Activated CD8-positive, alpha-beta T cell treated with anti-CD3 and anti-CD28 coated beads, Interleukin-2, amount 10 ng/mL, durations not matched to agents 7 days and 5 days (primary cell): ENCODE measurements around the gene TSTD2. TPM values are rescaled to one million over a fixed set of nuclear protein-coding genes. Genes with fewer than 3 reads are reported as not detected.
"Not testable (repeated sequence)": the region's sequence is repeated elsewhere in the genome, so short reads cannot be mapped to it uniquely, and the experiment has no call there.

Source experiments
- ATAC-seq: fragments of 150-1000 bp; cut with Tn5 transposase; one replicate; pipeline ENCODE4 v1.10.0; 2021; ENCODE audit warnings: moderate library complexity
- CTCF ChIA-PET: fragments of 350-600 bp; sonication (Branson Sonifier 250); formaldehyde crosslinking; loops from one replicate; lab custom pipeline; 2021; ENCODE audit warnings: antibody characterized with exemption; lab: Charles Lee
- POLR2A ChIA-PET: fragments of 350-600 bp; sonication (Branson Sonifier 250); formaldehyde crosslinking; loops from one replicate; lab custom pipeline; 2021; ENCODE audit warnings: antibody characterized with exemption; lab: Charles Lee
- DNase-seq: peaks from one replicate; pipeline ENCODE4 v3.0.0-alpha.2; 2020
- H3K27ac Mint-ChIP-seq: one replicate; pipeline ENCODE4 v1.8.0; 2021; ENCODE audit warnings: mild to moderate bottlenecking, mixed read lengths
- H3K27me3 Mint-ChIP-seq: one replicate; pipeline ENCODE4 v1.8.0; 2021; ENCODE audit warnings: low read depth, mixed read lengths
- H3K36me3 Mint-ChIP-seq: one replicate; pipeline ENCODE4 v1.8.0; 2021; ENCODE audit warnings: low read depth, mixed read lengths
- H3K4me1 Mint-ChIP-seq: one replicate; pipeline ENCODE4 v1.8.0; 2021; ENCODE audit warnings: low read depth, mixed read lengths
- H3K4me3 Mint-ChIP-seq: one replicate; pipeline ENCODE4 v1.8.0; 2021; ENCODE audit warnings: mild to moderate bottlenecking, mixed read lengths
- H3K9me3 Mint-ChIP-seq: one replicate; pipeline ENCODE4 v1.8.0; 2022; ENCODE audit warnings: mixed read lengths; ENCODE audit not compliant: insufficient read depth
- total RNA-seq, 2 experiments: library from RNA; stranded (reverse); gene quantifications; one replicate each; pipeline ENCODE4 v1.2.3, GENCODE V29; 2021

Gene TSTD2
- total RNA-seq, 2 experiments from 2014 or later = 13.0 to 15.6 TPM

- ATAC-seq = no peak
- Mint-ChIP-seq H3K9me3 (no peaks in the 10 kb centered on the region), H3K36me3 (peaks cover 10% of the 10 kb centered on the region), H3K4me3 (no peak overlapping the region), H3K27me3 (no peaks in the 10 kb centered on the region), H3K4me1 (peaks cover 12% of the 10 kb centered on the region), H3K27ac (no peak overlapping the region)
- ChIA-PET CTCF (interaction anchor here (1.5 to 4.8 kb wide), 3 partner anchors 9 to 32 kb away, joined by 3 to 27 read pairs (median 4); no protein-coding TSS in a partner anchor), POLR2A (no interaction called here)
- DNase-seq = no peak
Measured at GRCh38 chr9:97630591-97630990, 2.6 kb downstream of the TSTD2 start.

GRCh38 chr9:97629156-97629555 lies 4.0 kb downstream of the TSTD2 start:
- DNase-seq = no peak
- H3K4me1 Mint-ChIP-seq = peaks cover 2% of the 10 kb centered on the region
- H3K9me3 Mint-ChIP-seq = no peaks in the 10 kb centered on the region
- no peak for ATAC-seq
- ChIA-PET POLR2A (interaction anchor here (0.6 kb wide), 1 partner anchor 60 kb away, joined by 3 read pairs; no protein-coding TSS in a partner anchor), CTCF (interaction anchor here (1.0 to 4.8 kb wide), 5 partner anchors 11 to 242 kb away, joined by 3 to 27 read pairs (median 4); partner anchors contain the start of gene TDRD7)
- no peak overlapping the region for H3K27ac Mint-ChIP-seq
- no peaks in the 10 kb centered on the region for H3K27me3 Mint-ChIP-seq
- H3K36me3 Mint-ChIP-seq = peaks cover 9% of the 10 kb centered on the region
- no peak overlapping the region for H3K4me3 Mint-ChIP-seq

DNA sequence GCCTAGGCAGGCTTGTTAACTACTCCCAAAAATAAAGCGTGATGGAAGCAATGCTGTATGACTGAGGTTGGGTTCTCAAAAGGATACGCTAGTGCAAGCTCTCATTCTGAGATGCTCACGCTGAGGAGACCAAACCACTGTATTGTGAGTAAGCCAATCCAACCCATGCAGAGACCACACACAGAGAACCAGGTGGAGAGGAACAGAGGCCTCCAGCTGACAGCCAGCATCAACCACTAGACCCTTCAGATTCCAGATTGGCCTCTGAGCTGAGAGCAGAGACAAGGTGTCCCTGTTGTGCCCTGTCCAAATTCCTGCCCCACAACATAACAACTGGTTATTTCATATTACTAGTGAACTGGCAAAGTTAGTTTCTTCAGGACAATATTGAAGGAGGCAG lies 4.5 kb downstream of the TSTD2 start:
- H3K27ac Mint-ChIP-seq = no peak overlapping the region
- POLR2A ChIA-PET = interaction anchor here (0.6 kb wide), 1 partner anchor 60 kb away, joined by 3 read pairs; no protein-coding TSS in a partner anchor

GRCh38 chr9:97627624-97628023 lies 5.5 kb downstream of the TSTD2 start:
- Mint-ChIP-seq H3K9me3 (no peaks in the 10 kb centered on the region), H3K27ac (no peak overlapping the region), H3K27me3 (no peaks in the 10 kb centered on the region), H3K4me1 (peaks cover 2% of the 10 kb centered on the region), H3K36me3 (peaks cover 16% of the 10 kb centered on the region), H3K4me3 (no peak overlapping the region)
- CTCF ChIA-PET = interaction anchor here (1.0 to 4.8 kb wide), 3 partner anchors 12 to 159 kb away, joined by 3 to 27 read pairs (median 5); no protein-coding TSS in a partner anchor
- DNase-seq = no peak
- POLR2A ChIA-PET = no interaction called here
- no peak for ATAC-seq

More for the DNA sequence above, 4.5 kb downstream of the TSTD2 start:
- CTCF ChIA-PET = interaction anchor here (1.0 to 4.8 kb wide), 5 partner anchors 13 to 242 kb away, joined by 4 to 27 read pairs (median 5); partner anchors contain the start of gene TDRD7
- no peak overlapping the region for H3K4me3 Mint-ChIP-seq
- H3K9me3 Mint-ChIP-seq = no peaks in the 10 kb centered on the region
- no peaks in the 10 kb centered on the region for H3K27me3 Mint-ChIP-seq
- H3K4me1 Mint-ChIP-seq = peaks cover 2% of the 10 kb centered on the region
- DNase-seq = no peak
- no peak for ATAC-seq
- H3K36me3 Mint-ChIP-seq = peaks cover 9% of the 10 kb centered on the region

DNA sequence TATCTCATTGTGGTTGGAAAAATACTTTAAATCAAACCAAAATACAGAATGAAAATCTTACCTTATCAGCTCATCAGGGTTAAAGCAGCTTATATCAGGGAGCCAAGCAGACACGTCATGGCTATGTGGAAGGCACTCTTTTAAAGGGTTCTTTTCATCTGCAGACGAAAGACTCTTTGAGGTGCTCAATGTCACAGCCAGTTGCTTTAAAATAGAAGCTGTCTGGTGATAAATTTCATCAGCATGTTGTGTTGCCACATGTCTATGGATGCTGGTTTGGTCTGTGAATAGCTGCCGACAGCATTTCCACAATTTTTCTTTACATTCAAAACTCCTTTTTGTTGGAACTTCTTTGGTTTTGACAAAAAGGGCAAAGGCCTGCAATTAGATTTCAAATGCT lies 7.5 kb downstream of the TSTD2 start:
- H3K27me3 Mint-ChIP-seq = no peaks in the 10 kb centered on the region
- H3K9me3 Mint-ChIP-seq = no peaks in the 10 kb centered on the region
- H3K4me1 Mint-ChIP-seq = peaks cover 2% of the 10 kb centered on the region
- no peak overlapping the region for H3K4me3 Mint-ChIP-seq
- POLR2A ChIA-PET = no interaction called here
- ATAC-seq (no peak), DNase-seq (no peak)
- peaks cover 30% of the 10 kb centered on the region for H3K36me3 Mint-ChIP-seq
- CTCF ChIA-PET = interaction anchor here (1.0 to 3.0 kb wide), 4 partner anchors 10 to 157 kb away, joined by 3 to 19 read pairs (median 4); no protein-coding TSS in a partner anchor
- no peak overlapping the region for H3K27ac Mint-ChIP-seq

- CTCF ChIA-PET = interaction anchor here (0.8 to 3.0 kb wide), 2 partner anchors 8 to 9 kb away, joined by 3 to 19 read pairs; partner anchors contain the start of genes NCBP1 and TSTD2
- no peak for DNase-seq
- H3K27me3 Mint-ChIP-seq = no peaks in the 10 kb centered on the region
- no peak overlapping the region for H3K27ac Mint-ChIP-seq
- ATAC-seq = no peak
- peaks cover 38% of the 10 kb centered on the region for H3K36me3 Mint-ChIP-seq
- no peak overlapping the region for H3K4me3 Mint-ChIP-seq
- POLR2A ChIA-PET = interaction anchor here (1.6 kb wide), 1 partner anchor 9 kb away, joined by 5 read pairs; the partner anchor contains the start of genes NCBP1 and TSTD2
- H3K9me3 Mint-ChIP-seq = no peaks in the 10 kb centered on the region
- H3K4me1 Mint-ChIP-seq = peaks cover 2% of the 10 kb centered on the region
Measured at GRCh38 chr9:97623946-97624345, 9.2 kb downstream of the TSTD2 start.

DNA sequence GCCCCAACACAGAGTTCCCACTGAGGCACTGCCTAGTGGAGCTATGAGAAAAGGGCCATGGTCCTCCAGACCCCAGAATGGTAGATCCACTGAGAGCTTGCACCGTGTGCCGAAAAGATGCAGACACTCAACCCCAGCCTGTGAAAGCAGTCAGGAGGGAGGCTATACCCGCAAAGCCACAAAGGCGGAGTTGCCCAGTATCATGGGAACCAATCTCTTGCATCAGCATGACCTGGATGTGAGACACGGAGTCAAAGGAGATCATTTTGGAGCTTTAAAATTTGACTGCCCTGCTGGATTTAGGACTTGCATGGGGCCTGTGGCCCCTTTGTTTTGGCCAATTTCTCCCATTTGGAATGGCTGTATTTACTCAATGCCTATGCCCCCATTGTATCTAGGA lies 10.7 kb downstream of the TSTD2 start:
- CTCF ChIA-PET = interaction anchor here (1.3 kb wide), 1 partner anchor 10 kb away, joined by 3 read pairs; no protein-coding TSS in a partner anchor

GRCh38 chr9:97620063-97620462 lies 13.1 kb downstream of the TSTD2 start:
- H3K27me3 Mint-ChIP-seq, CTCF ChIA-PET, H3K9me3 Mint-ChIP-seq, H3K4me3 Mint-ChIP-seq, ATAC-seq, POLR2A ChIA-PET, DNase-seq, H3K27ac Mint-ChIP-seq: not testable (repeated sequence)
- H3K36me3 Mint-ChIP-seq = peaks cover 38% of the 10 kb centered on the region
- peaks cover 11% of the 10 kb centered on the region for H3K4me1 Mint-ChIP-seq

More for the DNA sequence above, 10.7 kb downstream of the TSTD2 start:
- H3K4me1 Mint-ChIP-seq = peaks cover 10% of the 10 kb centered on the region
- H3K27ac Mint-ChIP-seq, POLR2A ChIA-PET, H3K4me3 Mint-ChIP-seq, H3K9me3 Mint-ChIP-seq, DNase-seq, ATAC-seq, H3K27me3 Mint-ChIP-seq: not testable (repeated sequence)
- peaks cover 38% of the 10 kb centered on the region for H3K36me3 Mint-ChIP-seq

DNA sequence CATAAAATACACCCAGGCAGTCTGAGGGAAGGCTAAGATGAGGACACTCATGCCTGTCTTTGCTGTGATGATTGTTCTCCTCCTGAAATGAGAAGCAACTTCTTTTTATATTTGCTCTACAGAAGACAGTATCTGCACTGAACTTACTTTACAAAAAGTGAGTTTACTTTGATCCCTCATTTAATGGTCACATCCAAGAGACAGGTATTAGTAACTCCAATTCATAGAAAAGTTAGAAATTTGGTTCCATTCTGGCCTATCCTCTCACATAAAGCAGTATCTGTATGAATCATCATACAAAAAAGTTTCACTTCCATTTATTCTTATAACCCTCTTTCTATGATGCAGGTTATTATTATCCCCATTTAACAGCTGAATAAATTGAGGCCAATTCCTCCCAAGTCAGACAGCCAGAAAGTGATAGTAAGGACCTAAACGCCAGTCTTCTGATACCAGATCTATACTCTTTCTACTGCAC lies 15.2 kb downstream of the TSTD2 start:
- H3K4me3 Mint-ChIP-seq = no peak overlapping the region
- peaks cover 30% of the 10 kb centered on the region for H3K36me3 Mint-ChIP-seq
- no peaks in the 10 kb centered on the region for H3K27me3 Mint-ChIP-seq
- ATAC-seq (no peak), DNase-seq (peak; percentile 12)
- H3K9me3 Mint-ChIP-seq = no peaks in the 10 kb centered on the region
- ChIA-PET CTCF (interaction anchor here (0.9 to 5.7 kb wide), 4 partner anchors 19 to 232 kb away, joined by 3 to 84 read pairs (median 20); partner anchors contain the start of gene TMOD1), POLR2A (no interaction called here)
- H3K4me1 Mint-ChIP-seq = peaks cover 11% of the 10 kb centered on the region
- no peak overlapping the region for H3K27ac Mint-ChIP-seq

GRCh38 chr9:97615439-97616072 lies 17.6 kb downstream of the TSTD2 start:
- POLR2A ChIA-PET = interaction anchor here (1.2 kb wide), 1 partner anchor 18 kb away, joined by 6 read pairs; the partner anchor contains the start of genes NCBP1 and TSTD2
- Mint-ChIP-seq H3K4me3 (no peak overlapping the region), H3K36me3 (peaks cover 16% of the 10 kb centered on the region), H3K27ac (no peak overlapping the region), H3K27me3 (no peaks in the 10 kb centered on the region), H3K4me1 (peaks cover 11% of the 10 kb centered on the region), H3K9me3 (no peaks in the 10 kb centered on the region)
- peak; percentile 75 for DNase-seq
- CTCF ChIA-PET = interaction anchor here (0.6 to 10.9 kb wide), 38 partner anchors 9 to 1163 kb away, joined by 3 to 150 read pairs (median 4); partner anchors contain the start of genes NCBP1, TDRD7, TMOD1 and TSTD2
- no peak for ATAC-seq

- no peak for DNase-seq
- Mint-ChIP-seq H3K9me3 (no peaks in the 10 kb centered on the region), H3K4me3 (no peak overlapping the region), H3K36me3 (peaks cover 23% of the 10 kb centered on the region), H3K4me1 (no peaks in the 10 kb centered on the region), H3K27me3 (no peaks in the 10 kb centered on the region), H3K27ac (no peak overlapping the region)
- POLR2A ChIA-PET = no interaction called here
- CTCF ChIA-PET = interaction anchor here (7.5 kb wide), 1 partner anchor 7 kb away, joined by 150 read pairs; no protein-coding TSS in a partner anchor
- ATAC-seq = no peak
Measured at GRCh38 chr9:97604901-97605645, 28.1 kb downstream of the TSTD2 start.
